Mesothelial cell of epicardium (in vitro differentiated cells): ENCODE data around the gene VPS33A. TPM values are rescaled to one million over a fixed set of nuclear protein-coding genes. Genes with fewer than 3 reads are reported as not detected.

Experiments used
- DNase-seq, 2 experiments: peaks; one replicate each; pipeline ENCODE4 v3.0.0; 2021; ENCODE audit warnings: low spot score in 2 of 2; ENCODE audit not compliant: unreplicated experiment in 2 of 2
- H3K27ac Mint-ChIP-seq: 2 replicates; pipeline ENCODE4 v1.8.0; 2021; ENCODE audit warnings: mixed read lengths
- H3K27me3 Mint-ChIP-seq: 2 replicates; pipeline ENCODE4 v1.8.0; 2021; ENCODE audit warnings: low read depth, mixed read lengths
- H3K36me3 Mint-ChIP-seq: 2 replicates; pipeline ENCODE4 v1.8.0; 2021; ENCODE audit warnings: mixed read lengths
- H3K4me1 Mint-ChIP-seq: 2 replicates; pipeline ENCODE4 v1.8.0; 2021; ENCODE audit warnings: mixed read lengths
- H3K4me3 Mint-ChIP-seq: 2 replicates; pipeline ENCODE4 v1.8.0; 2021; ENCODE audit warnings: mild to moderate bottlenecking, moderate library complexity, mixed read lengths
- H3K9me3 Mint-ChIP-seq: 2 replicates; pipeline ENCODE4 v1.8.0; 2021; ENCODE audit warnings: mixed read lengths
- CTCF ChIP-seq: fragments of 200-600 bp; sonication (generic); IDR thresholded peaks from one replicate; pipeline ENCODE4 v1.5.0; 2021; ENCODE audit warnings: antibody characterized with exemption; ENCODE audit not compliant: unreplicated experiment
- total RNA-seq: library from RNA; stranded (reverse); gene quantifications from 3 replicates; pipeline ENCODE4 v1.2.1, GENCODE V29; 2021

Gene VPS33A
- total RNA-seq, 1 donor from 2014 or later, result 28.4 TPM

- TF ChIP-seq CTCF, result no peak
- no peak overlapping the region for H3K27ac Mint-ChIP-seq
- DNase-seq, result no peak
- no peaks in the 10 kb centered on the region for H3K27me3 Mint-ChIP-seq
- H3K4me3 Mint-ChIP-seq, result no peak overlapping the region
- peaks cover 7% of the 10 kb centered on the region for H3K36me3 Mint-ChIP-seq
- H3K9me3 Mint-ChIP-seq, result no peaks in the 10 kb centered on the region
- no peaks in the 10 kb centered on the region for H3K4me1 Mint-ChIP-seq
Measured at GRCh38 chr12:122308811-122309210, 42.5 kb upstream of the VPS33A start.

- H3K9me3 Mint-ChIP-seq, result no peaks in the 10 kb centered on the region
- no peak overlapping the region for H3K27ac Mint-ChIP-seq
- H3K4me3 Mint-ChIP-seq, result no peak overlapping the region
- no peaks in the 10 kb centered on the region for H3K4me1 Mint-ChIP-seq
- TF ChIP-seq CTCF, result no peak
- DNase-seq, result no peak
- H3K27me3 Mint-ChIP-seq, result no peaks in the 10 kb centered on the region
- peaks cover 14% of the 10 kb centered on the region for H3K36me3 Mint-ChIP-seq
Measured at GRCh38 chr12:122306407-122306806, 40.1 kb upstream of the VPS33A start.

- Mint-ChIP-seq H3K4me3 (no peak overlapping the region), H3K27me3 (no peaks in the 10 kb centered on the region), H3K27ac (no peak overlapping the region), H3K4me1 (no peaks in the 10 kb centered on the region), H3K9me3 (no peaks in the 10 kb centered on the region), H3K36me3 (peaks cover 14% of the 10 kb centered on the region)
- no peak for TF ChIP-seq CTCF
- DNase-seq, result no peak
Measured at GRCh38 chr12:122304924-122305323, 38.6 kb upstream of the VPS33A start.

- Mint-ChIP-seq H3K4me1 (no peaks in the 10 kb centered on the region), H3K27me3 (no peaks in the 10 kb centered on the region), H3K36me3 (peaks cover 18% of the 10 kb centered on the region), H3K9me3 (no peaks in the 10 kb centered on the region), H3K27ac (no peak overlapping the region), H3K4me3 (no peak overlapping the region)
- TF ChIP-seq CTCF, result no peak
- DNase-seq, result no peak
Measured at GRCh38 chr12:122303068-122303467, 36.8 kb upstream of the VPS33A start.

- Mint-ChIP-seq H3K36me3 (peaks cover 35% of the 10 kb centered on the region), H3K4me1 (no peaks in the 10 kb centered on the region), H3K4me3 (no peak overlapping the region), H3K27me3 (no peaks in the 10 kb centered on the region), H3K27ac (no peak overlapping the region), H3K9me3 (peaks cover 10% of the 10 kb centered on the region)
- TF ChIP-seq CTCF, result no peak
- DNase-seq, result no peak
Measured at GRCh38 chr12:122298071-122298748, 31.9 kb upstream of the VPS33A start.
